Muscle of back (tissue), 13 donors: ENCODE measurements around the gene FREM2. TPM values are rescaled to one million over a fixed set of nuclear protein-coding genes. Genes with fewer than 3 reads are reported as not detected.
A peak's percentile ranks its signal among the peaks of the same experiment; 100 is the strongest.

Source experiments
- DNase-seq, 3 donors: peaks; one replicate each; pipeline versions ENCODE4 v3.0.0 to v3.0.0-alpha.2; 2013
- long read RNA-seq, 9 donors: transcript quantifications; one replicate each; lab custom pipeline, GENCODE V29; 2026
- polyA plus RNA-seq, 10 donors: library from polyadenylated mRNA; unstranded; fragments of 120-200 nt; gene quantifications; one replicate each; pipeline ENCODE4 v1.2.1, GENCODE V29; 2013; ENCODE audit not compliant: insufficient read length in 10 of 10

Gene FREM2
- polyA plus RNA-seq: 10 to 100 TPM in 4 of 10 donors, 1 to 10 TPM in 6; 6.2 to 13.4 (median 9.7) TPM
- long read RNA-seq, donor 1: 0 reads
- long read RNA-seq, donor 2: 0 reads
- long read RNA-seq, donor 3: 0 reads
- long read RNA-seq, donor 4: 0 reads
- long read RNA-seq, donor 5: 0 reads
- long read RNA-seq, donor 6: 0 reads
- long read RNA-seq, donor 7: 0 reads
- long read RNA-seq, donor 8: 0 reads
- long read RNA-seq, donor 9: 0 reads

DNA sequence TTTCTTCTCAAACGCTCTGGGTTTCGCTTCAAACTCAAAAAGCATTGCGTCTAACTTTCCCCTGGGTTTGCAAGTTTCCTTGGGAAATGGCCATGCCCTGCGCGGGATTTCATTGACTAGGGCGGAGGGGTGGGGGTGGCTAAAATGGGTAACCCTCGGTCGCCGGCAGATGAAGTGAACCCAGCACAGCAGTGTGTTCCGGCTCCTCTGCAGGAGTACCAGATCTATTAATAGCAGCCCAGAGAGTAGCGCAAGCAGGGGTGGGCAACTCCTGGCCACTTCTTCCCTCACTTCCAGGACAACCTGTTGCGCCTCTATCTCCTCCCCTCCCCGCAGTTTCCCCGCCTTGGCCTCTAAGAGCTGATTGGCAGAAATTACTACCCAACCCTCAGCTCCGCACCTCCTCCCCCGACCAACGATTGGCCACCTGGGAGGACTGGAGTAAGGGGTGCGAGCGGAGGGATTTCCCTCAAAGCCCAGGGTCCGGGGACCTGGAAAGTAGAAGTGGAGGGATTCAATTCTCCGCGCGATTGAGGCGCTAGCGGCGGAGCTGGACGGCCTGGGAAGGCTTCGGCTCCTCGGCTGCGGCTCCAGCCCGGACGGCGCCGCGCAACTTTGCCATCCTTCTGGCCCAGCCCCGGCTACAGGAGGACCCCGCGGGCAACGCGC lies at the start of gene FREM2:
TSS of gene FREM2 (plus strand) at position 501 of the 669 bp plus-strand sequence. CDS start 268 bp downstream, outside the sequence.
- peak; percentile 22 to 60 (median 42) for DNase-seq

GRCh38 chr13:38637576-38637975 lies 49.3 kb upstream of the FREM2 start:
- no peak for DNase-seq

- no peak for DNase-seq
Observed at GRCh38 chr13:38641164-38641948, 45.5 kb upstream of the FREM2 start.

GRCh38 chr13:38647312-38647711 lies 39.6 kb upstream of the FREM2 start:
- no peak for DNase-seq

GRCh38 chr13:38648912-38649311 lies 38.0 kb upstream of the FREM2 start:
- DNase-seq: no peak

DNA sequence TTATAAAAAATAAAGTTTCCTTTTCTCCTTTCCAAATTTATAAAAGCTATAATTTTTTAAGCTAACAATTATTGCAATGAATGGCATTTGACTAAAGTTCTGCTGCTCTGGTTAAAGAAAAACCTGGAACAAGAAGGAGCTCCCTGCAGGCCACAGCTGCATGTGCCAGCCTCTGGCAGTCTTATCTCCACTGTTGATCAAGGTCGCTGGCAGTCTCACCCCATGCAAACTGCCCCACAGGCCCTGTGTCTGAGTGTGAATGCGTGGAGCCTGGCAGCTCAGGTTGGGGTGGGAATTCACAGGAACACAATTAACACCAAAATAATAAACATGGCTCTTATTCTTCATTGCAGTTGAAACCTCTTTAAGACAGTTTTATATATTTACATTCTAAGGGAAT lies 30.2 kb upstream of the FREM2 start:
- DNase-seq: no peak

GRCh38 chr13:38657191-38657590 lies 29.7 kb upstream of the FREM2 start:
- DNase-seq: no peak

- no peak for DNase-seq
Observed at GRCh38 chr13:38658906-38659305, 28.0 kb upstream of the FREM2 start.

GRCh38 chr13:38661010-38661675 lies 25.7 kb upstream of the FREM2 start:
- peak in 2 of 3 donors; percentile 2 to 12 for DNase-seq

GRCh38 chr13:38662362-38662761 lies 24.5 kb upstream of the FREM2 start:
- peak; percentile 33 to 49 (median 36) for DNase-seq

- no peak for DNase-seq
Observed at GRCh38 chr13:38664906-38665305, 22.0 kb upstream of the FREM2 start.

- DNase-seq: no peak
Observed at GRCh38 chr13:38667526-38668109, 19.3 kb upstream of the FREM2 start.

DNA sequence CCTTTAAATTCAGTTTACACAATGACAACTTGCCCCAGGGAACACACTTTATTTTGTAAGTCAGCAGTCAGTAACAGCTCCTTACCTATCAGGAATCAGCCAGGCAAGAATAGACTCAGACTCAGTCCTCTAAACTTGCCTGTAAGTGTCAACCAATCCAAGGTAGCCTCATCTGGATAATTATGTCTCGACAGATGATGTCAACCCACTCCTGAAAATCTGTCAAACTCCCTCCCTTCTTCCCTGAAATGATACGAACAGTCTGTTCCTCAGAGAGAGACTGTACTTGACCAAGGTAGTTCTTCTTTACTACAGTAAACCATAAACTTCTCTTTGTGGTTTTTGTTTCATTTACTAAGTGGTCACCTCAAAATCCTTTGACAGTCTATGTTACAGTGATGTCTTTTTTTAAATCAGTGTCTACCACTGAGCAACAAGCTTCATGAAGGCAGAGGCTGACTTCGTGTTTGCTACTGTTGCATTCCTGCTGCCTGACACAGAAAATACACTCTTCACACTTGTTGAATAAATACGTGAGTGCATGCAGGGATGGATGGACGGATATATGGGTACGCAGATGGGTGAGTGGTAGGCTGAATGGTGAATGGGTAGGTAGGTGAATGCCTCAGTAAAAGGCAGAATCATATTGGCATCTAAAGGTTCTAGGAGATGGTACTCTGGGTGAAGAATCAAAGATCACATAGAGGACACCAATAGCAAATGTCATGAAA lies 17.5 kb upstream of the FREM2 start:
- DNase-seq: no peak

- peak in 1 of 3 donors; percentile 5 for DNase-seq
Observed at GRCh38 chr13:38670627-38671026, 16.2 kb upstream of the FREM2 start.

- no peak for DNase-seq
Observed at GRCh38 chr13:38671980-38672379, 14.9 kb upstream of the FREM2 start.

DNA sequence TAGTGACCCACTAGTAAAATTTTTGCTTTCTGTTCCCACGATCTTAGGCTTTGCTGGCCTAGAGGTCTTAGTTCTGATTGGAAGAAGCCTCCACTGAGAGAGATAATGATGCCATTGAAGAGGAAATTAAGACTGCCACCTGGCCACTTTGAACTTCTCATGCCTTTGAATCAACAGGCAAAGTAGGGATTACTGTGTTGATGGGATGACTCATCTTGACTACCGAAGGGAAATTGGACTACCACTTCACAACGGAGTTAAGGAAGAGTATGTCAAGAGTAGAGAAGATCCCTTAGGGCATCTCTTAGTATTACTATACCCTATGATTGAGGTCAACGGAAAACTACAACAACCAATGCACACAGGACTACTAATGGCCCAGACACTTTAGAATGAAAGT lies 12.7 kb upstream of the FREM2 start:
- no peak for DNase-seq

DNA sequence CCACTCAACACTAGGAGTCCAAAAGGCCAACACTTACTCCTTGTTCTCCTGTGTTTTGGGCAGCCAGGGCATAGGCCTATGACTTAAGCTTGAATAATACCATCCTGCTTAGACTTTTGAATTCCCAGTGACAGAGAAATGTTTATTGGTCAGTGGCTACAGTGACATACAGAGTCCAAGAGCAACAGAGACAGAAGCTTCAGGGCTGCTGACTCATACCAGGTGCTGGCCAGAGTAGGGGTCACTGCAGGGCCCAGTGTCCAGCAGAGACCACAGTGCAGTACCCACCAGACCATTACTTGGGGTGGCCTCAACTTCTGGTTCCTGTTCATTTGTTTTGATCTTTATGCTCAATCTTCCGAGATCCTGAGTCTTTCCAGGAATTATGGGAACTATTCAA lies 6.0 kb upstream of the FREM2 start:
- DNase-seq: no peak

GRCh38 chr13:38684714-38685113 lies 2.2 kb upstream of the FREM2 start:
- DNase-seq: no peak

DNA sequence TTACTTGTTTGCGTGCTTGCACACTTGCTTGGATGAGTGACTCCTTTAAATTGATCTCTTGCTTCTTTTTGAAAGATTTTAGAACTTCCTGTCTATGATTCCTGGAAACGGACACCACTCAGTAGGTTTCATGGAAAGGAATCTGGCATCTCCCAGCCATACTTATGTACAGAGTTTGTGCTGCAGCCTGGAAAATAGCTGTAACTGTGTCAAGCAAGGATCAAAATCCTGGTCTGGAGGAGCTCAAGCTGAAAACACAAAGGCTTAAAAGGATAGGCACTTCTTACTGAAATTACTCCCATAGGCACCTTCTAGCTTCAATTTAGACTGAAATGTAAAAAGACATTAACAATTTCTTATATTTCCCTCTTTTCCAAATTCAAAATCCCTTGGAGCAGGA lies 1.4 kb upstream of the FREM2 start:
- peak in 1 of 3 donors; percentile 15 for DNase-seq

DNA sequence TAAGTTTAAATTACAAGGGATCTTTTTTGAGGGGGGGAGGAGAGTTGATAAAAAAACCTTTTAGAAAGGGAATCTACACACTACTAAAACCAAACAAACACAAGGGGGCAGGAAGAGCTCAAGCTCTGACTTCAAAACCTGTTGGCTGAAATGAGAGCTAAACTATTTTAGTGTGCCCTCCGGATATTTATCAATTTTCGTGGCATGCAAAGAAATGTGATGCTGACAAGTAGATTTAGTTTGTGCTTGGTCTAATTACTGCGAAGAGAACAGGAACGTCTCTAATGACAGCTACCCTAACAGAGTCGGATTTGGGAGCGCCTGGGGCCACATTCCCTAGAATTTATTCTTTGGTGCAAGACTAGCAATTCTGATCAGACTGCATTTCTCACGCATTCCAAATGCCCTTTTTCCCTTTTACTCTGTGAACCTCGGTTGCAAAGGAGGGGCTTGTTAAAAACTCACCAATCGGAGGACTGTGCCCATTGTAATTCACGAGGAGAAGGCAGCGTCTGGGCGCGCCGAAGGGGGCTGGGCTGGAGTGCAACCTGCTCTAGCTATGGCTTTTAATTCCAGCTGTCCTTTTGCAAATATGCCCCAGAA lies 802 bp upstream of the FREM2 start:
- DNase-seq: peak in 2 of 3 donors; percentile 6 to 40
